SK-N-SH treated with all-trans-retinoic acid at 6 μM for 48 hours (cell line): Measurements from ENCODE around the gene GPR32.
A peak's percentile ranks its signal among the peaks of the same experiment; 100 is the strongest.

ENCODE experiments used
- ATAC-seq: fragments of 200-7000 bp; cut with Tn5 transposase; 3 replicates; pipeline ENCODE4 v1.9.1; 2020; ENCODE audit warnings: mild to moderate bottlenecking, moderate library complexity
- ARNTL ChIP-seq: fragments of 450-650 bp; formaldehyde crosslinking; IDR thresholded peaks from 2 replicates; pipeline ENCODE4 v1.5.0; 2020; ENCODE audit warnings: low read depth, mild to moderate bottlenecking, moderate library complexity, borderline replicate concordance
- BACH2 ChIP-seq: fragments of 250-450 bp; sonication (Bioruptor Pico); IDR thresholded peaks from 2 replicates; pipeline ENCODE4 v1.9.0; 2021; ENCODE audit warnings: mild to moderate bottlenecking, borderline replicate concordance
- CSDC2 ChIP-seq: fragments of 250-450 bp; sonication (Bioruptor Pico); IDR thresholded peaks from 2 replicates; pipeline ENCODE4 v1.5.0; 2020; ENCODE audit warnings: mild to moderate bottlenecking, moderate library complexity
- ESRRG ChIP-seq: fragments of 250-450 bp; sonication (Bioruptor Pico); IDR thresholded peaks from 2 replicates; pipeline ENCODE4 v1.6.1; 2021; ENCODE audit warnings: mild to moderate bottlenecking
- GLIS3 ChIP-seq: fragments of 250-450 bp; sonication (Bioruptor Pico); IDR thresholded peaks from 2 replicates; pipeline ENCODE4 v1.5.0; 2020; ENCODE audit warnings: mild to moderate bottlenecking, moderate library complexity
- ISL1 ChIP-seq: fragments of 250-450 bp; sonication (Bioruptor Pico); IDR thresholded peaks from 2 replicates; pipeline ENCODE4 v2.1.2; 2022; ENCODE audit warnings: mild to moderate bottlenecking, moderate library complexity
- OSR1 ChIP-seq: fragments of 250-450 bp; sonication (Bioruptor Pico); IDR thresholded peaks from 2 replicates; pipeline ENCODE4 v1.8.0; 2022; ENCODE audit warnings: moderate library complexity, mild to moderate bottlenecking, inconsistent platforms
- POU6F1 ChIP-seq: fragments of 250-450 bp; sonication (Bioruptor Pico); IDR thresholded peaks from 2 replicates; pipeline ENCODE4 v1.8.0; 2021; ENCODE audit warnings: low read depth, mild to moderate bottlenecking, moderate library complexity, borderline replicate concordance
- PPARA ChIP-seq: fragments of 250-450 bp; sonication (Bioruptor Pico); IDR thresholded peaks from 2 replicates; pipeline ENCODE4 v1.5.0; 2020; ENCODE audit warnings: mild to moderate bottlenecking, borderline replicate concordance
- SNAI2 ChIP-seq: fragments of 250-450 bp; sonication (Bioruptor Pico); IDR thresholded peaks from 2 replicates; pipeline ENCODE4 v1.5.0; 2020; ENCODE audit warnings: mild to moderate bottlenecking, moderate library complexity
- TCF4 ChIP-seq: fragments of 250-450 bp; sonication (Bioruptor Pico); IDR thresholded peaks from 2 replicates; pipeline ENCODE4 v1.8.0; 2021; ENCODE audit warnings: mild to moderate bottlenecking, moderate library complexity, borderline replicate concordance
- TOX ChIP-seq: fragments of 250-450 bp; sonication (Bioruptor Pico); IDR thresholded peaks from 2 replicates; pipeline ENCODE4 v1.8.0; 2021; ENCODE audit warnings: mild to moderate bottlenecking, moderate library complexity, borderline replicate concordance
- ZC3H10 ChIP-seq: fragments of 250-450 bp; sonication (Bioruptor Pico); IDR thresholded peaks from 2 replicates; pipeline ENCODE4 v1.5.1; 2021; ENCODE audit warnings: mild to moderate bottlenecking, moderate library complexity
- ZFP3 ChIP-seq: fragments of 250-450 bp; sonication (Bioruptor Pico); IDR thresholded peaks from 2 replicates; pipeline ENCODE4 v1.5.0; 2020; ENCODE audit warnings: mild to moderate bottlenecking, moderate library complexity
- ZFP30 ChIP-seq: fragments of 450-650 bp; formaldehyde crosslinking; IDR thresholded peaks from 2 replicates; pipeline ENCODE4 v1.5.0; 2022; ENCODE audit warnings: mild to moderate bottlenecking, moderate library complexity
- ZNF70 ChIP-seq: fragments of 450-650 bp; formaldehyde crosslinking; IDR thresholded peaks from 2 replicates; pipeline ENCODE4 v1.5.0; 2020; ENCODE audit warnings: mild to moderate bottlenecking, moderate library complexity
- ZNF8 ChIP-seq: fragments of 450-650 bp; formaldehyde crosslinking; IDR thresholded peaks from 2 replicates; pipeline ENCODE4 v1.5.0; 2020; ENCODE audit warnings: mild to moderate bottlenecking, moderate library complexity
- TF ChIP-seq, protein P1 (sequence below): fragments of 250-450 bp; sonication (Bioruptor Pico); IDR thresholded peaks from 2 replicates; pipeline ENCODE4 v1.5.1; 2021; ENCODE audit warnings: mild to moderate bottlenecking, moderate library complexity
- TF ChIP-seq, protein P2 (sequence below): fragments of 250-450 bp; sonication (Bioruptor Pico); IDR thresholded peaks from 2 replicates; pipeline ENCODE4 v1.5.1; 2020; ENCODE audit warnings: low read depth, mild to moderate bottlenecking, moderate library complexity

The GPR32 gene

GRCh38 chr19:50801107-50801506, 30.8 kb downstream of the GPR32 start:
- no peak for ATAC-seq
- TF ChIP-seq ZC3H10 (CRISPR knock-in tag) (no peak), ZNF70 (CRISPR knock-in tag) (no peak), ISL1 (CRISPR knock-in tag) (no peak), POU6F1 (no peak)
- TF ChIP-seq, protein P1, sequence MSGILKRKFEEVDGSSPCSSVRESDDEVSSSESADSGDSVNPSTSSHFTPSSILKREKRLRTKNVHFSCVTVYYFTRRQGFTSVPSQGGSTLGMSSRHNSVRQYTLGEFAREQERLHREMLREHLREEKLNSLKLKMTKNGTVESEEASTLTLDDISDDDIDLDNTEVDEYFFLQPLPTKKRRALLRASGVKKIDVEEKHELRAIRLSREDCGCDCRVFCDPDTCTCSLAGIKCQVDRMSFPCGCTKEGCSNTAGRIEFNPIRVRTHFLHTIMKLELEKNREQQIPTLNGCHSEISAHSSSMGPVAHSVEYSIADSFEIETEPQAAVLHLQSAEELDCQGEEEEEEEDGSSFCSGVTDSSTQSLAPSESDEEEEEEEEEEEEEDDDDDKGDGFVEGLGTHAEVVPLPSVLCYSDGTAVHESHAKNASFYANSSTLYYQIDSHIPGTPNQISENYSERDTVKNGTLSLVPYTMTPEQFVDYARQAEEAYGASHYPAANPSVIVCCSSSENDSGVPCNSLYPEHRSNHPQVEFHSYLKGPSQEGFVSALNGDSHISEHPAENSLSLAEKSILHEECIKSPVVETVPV (CRISPR knock-in tag): no peak
- TF ChIP-seq, protein P2, sequence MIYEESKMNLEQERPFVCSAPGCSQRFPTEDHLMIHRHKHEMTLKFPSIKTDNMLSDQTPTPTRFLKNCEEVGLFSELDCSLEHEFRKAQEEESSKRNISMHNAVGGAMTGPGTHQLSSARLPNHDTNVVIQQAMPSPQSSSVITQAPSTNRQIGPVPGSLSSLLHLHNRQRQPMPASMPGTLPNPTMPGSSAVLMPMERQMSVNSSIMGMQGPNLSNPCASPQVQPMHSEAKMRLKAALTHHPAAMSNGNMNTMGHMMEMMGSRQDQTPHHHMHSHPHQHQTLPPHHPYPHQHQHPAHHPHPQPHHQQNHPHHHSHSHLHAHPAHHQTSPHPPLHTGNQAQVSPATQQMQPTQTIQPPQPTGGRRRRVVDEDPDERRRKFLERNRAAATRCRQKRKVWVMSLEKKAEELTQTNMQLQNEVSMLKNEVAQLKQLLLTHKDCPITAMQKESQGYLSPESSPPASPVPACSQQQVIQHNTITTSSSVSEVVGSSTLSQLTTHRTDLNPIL (CRISPR knock-in tag): no peak

DNA sequence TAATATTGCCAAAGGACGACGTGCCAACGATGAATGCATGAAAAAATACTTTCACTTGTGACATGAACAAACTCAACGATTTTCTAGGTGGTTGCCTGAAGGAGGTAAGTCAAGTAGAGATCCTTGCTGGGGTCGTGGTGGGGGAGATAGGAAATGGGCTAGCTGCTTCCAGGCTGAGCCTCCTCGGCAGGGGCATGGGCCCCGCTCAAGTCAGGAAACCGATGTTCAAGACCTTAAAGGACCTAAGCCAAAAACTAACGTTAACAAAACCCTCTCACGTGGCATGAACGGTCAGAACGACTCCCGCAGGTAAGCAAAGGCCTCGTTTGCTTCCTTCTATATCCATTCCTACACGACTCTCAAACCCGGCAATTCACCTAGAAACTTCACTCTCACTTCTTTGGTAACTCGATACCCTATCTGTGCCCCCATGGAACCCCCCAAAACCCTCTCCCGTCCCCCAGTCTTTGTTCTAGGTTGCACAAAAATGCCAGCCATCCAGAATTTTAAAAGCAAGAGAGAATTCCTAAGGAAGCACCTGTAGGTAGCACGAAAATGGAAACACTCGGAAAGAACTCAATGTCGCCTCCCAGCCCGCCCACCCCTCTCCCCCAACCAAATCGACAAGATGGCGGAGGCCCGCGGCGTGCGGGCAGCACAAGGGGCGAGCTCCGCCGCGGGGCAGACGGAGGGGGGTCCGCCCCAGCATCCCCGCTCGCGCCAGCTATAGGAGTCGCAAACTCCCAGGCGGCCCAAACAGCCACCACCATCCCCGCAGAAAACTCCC, 33.6 kb downstream of the GPR32 start:
- peak; percentile 59 for ATAC-seq
- TF ChIP-seq GLIS3 (no peak), PPARA (no peak), OSR1 (CRISPR knock-in tag) (no peak), ZFP3 (no peak), BACH2 (CRISPR knock-in tag) (no peak), TOX (CRISPR knock-in tag) (no peak), ZNF70 (CRISPR knock-in tag) (no peak), CSDC2 (no peak), ZC3H10 (CRISPR knock-in tag) (no peak), ESRRG (no peak), ARNTL (CRISPR knock-in tag) (no peak), SNAI2 (CRISPR knock-in tag) (no peak), ZFP30 (no peak), ZNF8 (no peak)

DNA sequence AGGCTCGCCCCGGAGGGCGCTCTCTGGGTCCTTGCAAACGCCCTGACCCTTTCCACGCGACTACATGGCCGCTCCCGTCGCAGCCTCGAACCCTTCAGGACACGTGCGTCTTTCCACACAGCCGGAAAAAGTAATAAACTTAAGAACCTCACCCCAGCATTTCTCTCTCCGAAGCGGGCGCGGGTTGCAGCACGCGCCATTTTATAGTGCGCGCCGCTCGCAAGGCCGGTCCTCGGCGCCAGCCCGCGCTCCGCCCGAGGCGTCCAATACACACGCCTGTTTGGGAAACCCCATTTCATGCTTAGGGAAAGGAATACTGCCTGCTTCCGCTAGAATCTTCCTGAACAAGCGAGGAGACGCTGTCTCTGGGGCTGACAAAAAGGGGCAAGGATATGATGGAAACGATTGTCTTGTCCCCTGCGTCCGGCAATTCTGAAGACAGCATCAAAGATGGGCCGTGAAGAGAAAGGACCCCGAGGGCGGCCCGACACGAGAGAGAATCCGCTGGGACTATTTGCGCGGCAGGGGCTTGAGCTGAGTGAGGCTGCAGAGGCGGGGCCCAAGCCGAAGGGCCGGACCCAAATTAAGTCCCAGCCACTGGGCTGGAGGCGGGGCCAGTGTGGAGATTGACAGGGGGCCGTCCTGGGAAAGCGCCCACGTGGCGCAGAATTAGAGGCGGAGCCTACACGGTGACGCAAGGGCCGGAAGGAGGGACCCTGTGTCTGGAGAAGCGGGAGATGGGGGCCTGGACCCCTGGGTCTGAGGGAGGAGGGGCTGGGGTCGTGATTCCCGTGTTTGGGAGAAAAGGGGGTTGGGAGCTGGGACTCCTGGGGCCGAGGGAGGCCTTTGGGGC, 34.4 kb downstream of the GPR32 start:
- peak; percentile 94 for ATAC-seq
- TF ChIP-seq, protein P1 (CRISPR knock-in tag): no peak
- no peak for TF ChIP-seq ISL1 (CRISPR knock-in tag)
- TF ChIP-seq OSR1 (CRISPR knock-in tag): no peak
- TF ChIP-seq BACH2 (CRISPR knock-in tag): no peak
- TF ChIP-seq TCF4 (CRISPR knock-in tag): no peak
- no peak for TF ChIP-seq ARNTL (CRISPR knock-in tag)
- TF ChIP-seq POU6F1: no peak
- TF ChIP-seq ZNF70 (CRISPR knock-in tag): no peak
- TF ChIP-seq, protein P2 (CRISPR knock-in tag): no peak
- no peak for TF ChIP-seq ESRRG
- TF ChIP-seq PPARA: no peak
- no peak for TF ChIP-seq ZC3H10 (CRISPR knock-in tag)
- TF ChIP-seq ZFP3: no peak
